ENCODE results near the gene SUGCT.

GRCh38 chr7:40204581-40204980 lies 69.8 kb downstream of the SUGCT start:
- no peak for TF ChIP-seq POLR2A (IDR thresholded peaks at IDR 0.05)
- TF ChIP-seq, protein P1, sequence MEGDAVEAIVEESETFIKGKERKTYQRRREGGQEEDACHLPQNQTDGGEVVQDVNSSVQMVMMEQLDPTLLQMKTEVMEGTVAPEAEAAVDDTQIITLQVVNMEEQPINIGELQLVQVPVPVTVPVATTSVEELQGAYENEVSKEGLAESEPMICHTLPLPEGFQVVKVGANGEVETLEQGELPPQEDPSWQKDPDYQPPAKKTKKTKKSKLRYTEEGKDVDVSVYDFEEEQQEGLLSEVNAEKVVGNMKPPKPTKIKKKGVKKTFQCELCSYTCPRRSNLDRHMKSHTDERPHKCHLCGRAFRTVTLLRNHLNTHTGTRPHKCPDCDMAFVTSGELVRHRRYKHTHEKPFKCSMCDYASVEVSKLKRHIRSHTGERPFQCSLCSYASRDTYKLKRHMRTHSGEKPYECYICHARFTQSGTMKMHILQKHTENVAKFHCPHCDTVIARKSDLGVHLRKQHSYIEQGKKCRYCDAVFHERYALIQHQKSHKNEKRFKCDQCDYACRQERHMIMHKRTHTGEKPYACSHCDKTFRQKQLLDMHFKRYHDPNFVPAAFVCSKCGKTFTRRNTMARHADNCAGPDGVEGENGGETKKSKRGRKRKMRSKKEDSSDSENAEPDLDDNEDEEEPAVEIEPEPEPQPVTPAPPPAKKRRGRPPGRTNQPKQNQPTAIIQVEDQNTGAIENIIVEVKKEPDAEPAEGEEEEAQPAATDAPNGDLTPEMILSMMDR (IDR thresholded peaks at IDR 0.05), result no peak
